Loucy (cell line): ENCODE data around the gene COQ3.

Experiments used
- CTCF ChIP-seq: fragments of 200-600 bp; sonication (generic); conservative IDR thresholded peaks from 2 replicates; pipeline ENCODE4 v1.5.1; 2014; ENCODE audit warnings: mild to moderate bottlenecking, antibody characterized with exemption, low read length
- EZH2phosphoT487 ChIP-seq: fragments of 200-600 bp; IDR thresholded peaks from 2 replicates; pipeline ENCODE4 v1.6.1; 2018; ENCODE audit warnings: antibody characterized with exemption, mild to moderate bottlenecking, moderate library complexity, borderline replicate concordance

GRCh38 chr6:99424761-99425646 lies 31.0 kb upstream of the COQ3 start, which contains the start of gene PNISR:
- TF ChIP-seq CTCF: no peak
- no peak for TF ChIP-seq EZH2phosphoT487
